Mucosa of stomach (tissue), 1 donor: ENCODE measurements around the gene NLRP11.
"Not testable (repeated sequence)": the region's sequence is repeated elsewhere in the genome, so short reads cannot be mapped to it uniquely, and the experiment has no call there.

ENCODE experiments used
- H3K27me3 ChIP-seq: one replicate; pipeline ENCODE4 v1.7.0; 2013; ENCODE audit warnings: mild to moderate bottlenecking, low read length; ENCODE audit not compliant: control insufficient read depth, insufficient read depth
- H3K36me3 ChIP-seq: one replicate; pipeline ENCODE4 v1.7.0; 2013; ENCODE audit warnings: low read length; ENCODE audit not compliant: control insufficient read depth, insufficient read depth
- H3K4me1 ChIP-seq: one replicate; pipeline ENCODE4 v1.7.0; 2013; ENCODE audit warnings: mild to moderate bottlenecking, low read length; ENCODE audit not compliant: control insufficient read depth, insufficient read depth
- H3K4me3 ChIP-seq: one replicate; pipeline ENCODE4 v1.7.0; 2013; ENCODE audit warnings: low read length
- H3K9ac ChIP-seq: one replicate; pipeline ENCODE4 v1.7.0; 2013; ENCODE audit warnings: mild to moderate bottlenecking, low read length, moderate library complexity
- H3K9me3 ChIP-seq: one replicate; pipeline ENCODE4 v1.7.0; 2013; ENCODE audit warnings: mild to moderate bottlenecking, low read length, moderate library complexity; ENCODE audit not compliant: control insufficient read depth
- donor health status: Pancreatic carcinoma.

Gene NLRP11

DNA sequence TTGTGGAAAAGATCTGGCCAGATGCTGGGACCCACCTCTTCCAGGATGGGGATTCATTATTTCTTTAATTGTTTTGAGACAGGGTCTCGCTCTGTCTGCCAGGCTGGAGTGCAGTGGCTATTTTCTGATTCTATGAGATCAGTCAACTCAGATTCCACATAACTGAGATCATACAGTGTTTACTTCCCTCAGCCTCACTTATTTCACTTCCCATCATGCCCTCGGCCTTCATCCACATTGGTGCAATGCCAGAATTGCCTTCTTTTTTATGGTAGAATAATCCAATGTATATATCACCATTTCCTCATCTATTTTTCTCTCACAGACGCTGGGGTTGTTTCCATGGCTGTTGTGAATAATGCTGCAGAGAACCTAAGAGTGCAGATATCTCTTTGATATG is 62.2 kb downstream of the NLRP11 start:
- not testable (repeated sequence) for H3K9ac ChIP-seq, H3K36me3 ChIP-seq, H3K4me1 ChIP-seq, H3K27me3 ChIP-seq, H3K4me3 ChIP-seq, H3K9me3 ChIP-seq

GRCh38 chr19:55768818-55769217 is 63.0 kb downstream of the NLRP11 start, which contains the start of gene RFPL4AL1:
TSS of gene RFPL4AL1 (plus strand) at chr19:55769118. CDS start at chr19:55771805, 2,687 bp downstream.
- H3K27me3 ChIP-seq, H3K4me1 ChIP-seq: not testable (repeated sequence)

GRCh38 chr19:55766466-55766865 is 65.3 kb downstream of the NLRP11 start:
- no peaks in the 10 kb centered on the region for H3K4me1 ChIP-seq
- no peak overlapping the region for H3K4me3 ChIP-seq
- no peaks in the 10 kb centered on the region for H3K27me3 ChIP-seq
- no peak overlapping the region for H3K9ac ChIP-seq
- no peaks in the 10 kb centered on the region for H3K9me3 ChIP-seq
- H3K36me3 ChIP-seq, result no peaks in the 10 kb centered on the region

More at GRCh38 chr19:55768818-55769217, 63.0 kb downstream of the NLRP11 start, which contains the start of gene RFPL4AL1:
- H3K36me3 ChIP-seq, H3K4me3 ChIP-seq, H3K9me3 ChIP-seq, H3K9ac ChIP-seq: not testable (repeated sequence)

DNA sequence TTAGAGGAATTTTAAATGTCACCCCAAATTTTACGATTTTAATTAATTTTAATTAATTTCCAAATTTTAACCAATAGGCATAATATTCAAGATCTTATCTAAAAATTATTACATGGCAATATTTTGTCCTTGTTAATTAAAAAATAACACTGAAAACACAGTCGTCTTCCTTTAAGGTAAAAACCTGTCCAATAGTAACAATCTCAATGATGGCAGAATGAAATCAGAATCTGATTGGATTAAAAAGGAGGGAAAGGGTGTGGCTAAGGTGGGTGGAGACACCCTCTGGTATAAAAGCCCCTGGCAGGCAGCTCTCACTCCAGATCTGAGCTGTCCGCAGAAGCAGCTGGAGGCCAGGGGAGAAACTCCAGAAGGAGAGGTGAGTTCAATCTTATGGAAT is 73.0 kb downstream of the NLRP11 start, which contains the start of gene RFPL4A:
Gene RFPL4A, plus strand, starts transcription at position 301 of the 400 bp plus-strand sequence. CDS start 2,704 bp downstream, outside the sequence.
- not testable (repeated sequence) for H3K4me3 ChIP-seq, H3K4me1 ChIP-seq, H3K36me3 ChIP-seq, H3K27me3 ChIP-seq, H3K9me3 ChIP-seq, H3K9ac ChIP-seq

- H3K9me3 ChIP-seq, H3K4me3 ChIP-seq, H3K4me1 ChIP-seq, H3K9ac ChIP-seq, H3K36me3 ChIP-seq, H3K27me3 ChIP-seq: not testable (repeated sequence)
These were observed 75.0 kb downstream of the NLRP11 start for GRCh38 chr19:55756808-55757207.

DNA sequence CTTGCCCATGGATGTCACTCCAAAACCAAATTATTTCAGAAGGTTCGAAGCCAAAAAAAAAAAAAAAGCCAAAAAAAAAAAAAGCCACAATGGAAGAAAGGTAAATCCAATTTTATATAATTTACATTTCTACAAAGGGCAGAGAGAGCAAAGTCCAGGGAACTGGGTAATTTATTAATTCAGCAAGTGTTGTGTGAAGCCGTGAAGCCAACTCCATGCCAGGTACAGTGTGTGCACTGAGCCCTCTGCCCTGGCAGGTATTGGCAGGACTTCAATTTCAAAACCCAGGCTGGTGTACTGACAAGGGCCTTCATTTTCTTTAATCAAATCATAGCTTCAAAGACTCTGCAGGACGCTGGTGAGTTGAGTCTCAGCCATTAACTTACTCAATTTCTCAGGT is 78.4 kb downstream of the NLRP11 start:
- Histone ChIP-seq H3K9ac (no peak overlapping the region), H3K4me3 (no peak overlapping the region), H3K27me3 (no peaks in the 10 kb centered on the region), H3K4me1 (no peaks in the 10 kb centered on the region), H3K36me3 (no peaks in the 10 kb centered on the region), H3K9me3 (no peaks in the 10 kb centered on the region)

- no peaks in the 10 kb centered on the region for H3K27me3 ChIP-seq
- no peak overlapping the region for H3K4me3 ChIP-seq
- no peaks in the 10 kb centered on the region for H3K4me1 ChIP-seq
- no peak overlapping the region for H3K9ac ChIP-seq
- H3K9me3 ChIP-seq, result no peaks in the 10 kb centered on the region
- no peaks in the 10 kb centered on the region for H3K36me3 ChIP-seq
These were observed 81.1 kb downstream of the NLRP11 start for GRCh38 chr19:55750715-55751114.

DNA sequence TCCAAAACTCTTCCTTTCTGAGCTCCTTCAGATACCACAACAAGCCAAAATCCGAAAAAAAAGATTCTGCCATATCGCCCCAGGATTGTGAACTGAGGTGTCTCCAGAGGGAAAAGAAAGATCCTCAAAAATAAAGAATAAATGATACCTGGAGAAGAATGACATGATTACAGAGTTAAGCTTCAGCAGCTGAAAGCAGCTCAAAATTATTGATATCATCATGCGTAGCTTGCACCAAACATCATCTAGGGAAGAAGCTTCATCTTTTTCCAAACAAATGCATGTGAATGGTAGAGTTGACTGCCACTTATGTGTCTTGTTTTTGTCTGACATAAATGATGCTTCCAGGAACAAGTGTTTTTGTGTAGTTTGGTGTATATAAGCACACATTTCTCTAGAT is 93.5 kb downstream of the NLRP11 start, which contains the start of gene NLRP9:
Gene NLRP9, minus strand, starts transcription at position 101 of the 400 bp plus-strand sequence. Its CDS starts 28 bp downstream, at position 73.
- Histone ChIP-seq H3K4me3 (no peak within 1 kb of the TSS), H3K27me3 (no peaks in the 10 kb centered on the region), H3K4me1 (no peaks in the 10 kb centered on the region), H3K36me3 (no peaks in the 10 kb centered on the region), H3K9ac (no peak within 1 kb of the TSS), H3K9me3 (no peaks in the 10 kb centered on the region)
